K562 (cell line): Measurements from ENCODE around the gene POLD4. TPM values are rescaled to one million over a fixed set of nuclear protein-coding genes. Genes with fewer than 3 reads are reported as not detected.
A peak's percentile ranks its signal among the peaks of the same experiment; 100 is the strongest.

Source experiments
- ARNT ChIP-seq, 2 experiments: fragments of 450-650 bp; IDR thresholded peaks; 2 replicates each; pipeline ENCODE4 v1.6.1; 2016; ENCODE audit warnings: mild to moderate bottlenecking in 1 of 2
- FOSL1 ChIP-seq: fragments of 200-800 bp; sonication (Bioruptor generic); conservative IDR thresholded peaks from 2 replicates; pipeline ENCODE4 v1.6.1; 2016; ENCODE audit warnings: missing genetic modification characterization, missing compliant biosample characterization
- HLTF ChIP-seq: fragments of 450-650 bp; IDR thresholded peaks from 2 replicates; pipeline ENCODE4 v1.6.1; 2016
- HMBOX1 ChIP-seq: sonication (generic); IDR thresholded peaks from 2 replicates; pipeline ENCODE4 v1.6.1; 2016
- KAT8 ChIP-seq: fragments of 450-650 bp; IDR thresholded peaks from 2 replicates; pipeline ENCODE4 v1.6.1; 2016; ENCODE audit warnings: low read depth, mild to moderate bottlenecking
- NUFIP1 ChIP-seq: fragments of 450-650 bp; IDR thresholded peaks from 2 replicates; pipeline ENCODE4 v1.6.1; 2018; ENCODE audit not compliant: partially characterized antibody
- PHB2 ChIP-seq: fragments of 450-650 bp; IDR thresholded peaks from 2 replicates; pipeline ENCODE4 v1.6.1; 2017; ENCODE audit warnings: low read depth
- REST ChIP-seq, 2 experiments: fragments of 450-650 bp; formaldehyde crosslinking in 1 of 2; IDR thresholded peaks; 2 replicates each; pipeline versions ENCODE4 v1.4.0 to v1.6.1; 2014 to 2020; ENCODE audit warnings: mild to moderate bottlenecking in 2 of 2, borderline replicate concordance in 1 of 2, low read depth in 1 of 2
- RFX5 ChIP-seq: IDR thresholded peaks from 2 replicates; pipeline ENCODE4 v1.6.1; 2011; ENCODE audit warnings: low read depth, mild to moderate bottlenecking, improper control_type of control experiment, low read length
- TRIM25 ChIP-seq: fragments of 450-650 bp; IDR thresholded peaks from 2 replicates; pipeline ENCODE4 v1.7.0; 2016; ENCODE audit warnings: borderline replicate concordance
- U2AF1 ChIP-seq: fragments of 200-400 bp; formaldehyde crosslinking; optimal IDR thresholded peaks from 2 replicates; pipeline ENCODE3; 2017; ENCODE audit warnings: mild to moderate bottlenecking, low read depth, low read length, moderate library complexity
- ZBED1 ChIP-seq: IDR thresholded peaks from 2 replicates; pipeline ENCODE4 v1.6.1; 2014
- ZBTB34 ChIP-seq: fragments of 250-450 bp; sonication (Bioruptor Pico); IDR thresholded peaks from 2 replicates; pipeline ENCODE4 v1.8.0; 2021; ENCODE audit warnings: mild to moderate bottlenecking, moderate library complexity
- ZNF444 ChIP-seq: fragments of 250-450 bp; sonication (Bioruptor Pico); IDR thresholded peaks from 2 replicates; pipeline ENCODE4 v1.4.0; 2020; ENCODE audit warnings: mild to moderate bottlenecking, moderate library complexity
- polyA plus RNA-seq, 8 experiments: library from polyadenylated mRNA; depleted of rRNA in 4 of 8; stranded (reverse) in 5 of 8; unstranded in 3 of 8; fragments of >200 nt; fragmentation: Nextera tagmentation in 2 of 8; fragmentation: Illumina TruSeq in 1 of 8; extraction: Ambion mirVana in 2 of 8; extraction: Trizol in 1 of 8; gene quantifications; 2 replicates each; pipeline versions ENCODE4 v1.2.1 to v1.2.3, GENCODE V29; 2011 to 2014; ENCODE audit warnings: inconsistent platforms in 1 of 8, missing spikeins in 1 of 8
- total RNA-seq, 7 experiments: library from RNA; depleted of rRNA in 6 of 7; stranded (reverse); fragments of >200 nt in 6 of 7; fragmentation: Illumina TruSeq in 2 of 7; extraction: Trizol in 2 of 7; gene quantifications; 2 replicates each; pipeline versions ENCODE4 v1.2.1 to v1.2.3, GENCODE V29; 2011 to 2021; ENCODE audit warnings: low replicate concordance in 1 of 7

Gene POLD4
- total and polyA plus RNA-seq, 9 of the 15 experiments (the other 6 are each of a cell fraction or from before 2014, with no cell fraction given) = 5.8 to 64.5 (median 18.3) TPM

- peak; percentile 79 for TF ChIP-seq REST (IDR thresholded peaks at IDR 0.05; ENCODE audit: borderline replicate concordance)
- TF ChIP-seq REST (CRISPR knock-in tag; IDR thresholded peaks at IDR 0.05; ENCODE audit: low read depth) = peak; percentile 68; the same call in 1 of the 2 replicates
- no peak; a peak in 1 of 4 replicates for TF ChIP-seq ARNT (IDR thresholded peaks at IDR 0.05)
- no peak for TF ChIP-seq NUFIP1
- no peak for TF ChIP-seq RFX5
- no peak for TF ChIP-seq TRIM25
- no peak for TF ChIP-seq PHB2
- no peak for TF ChIP-seq ZBED1
- TF ChIP-seq ZNF444 = no peak
- TF ChIP-seq HLTF = no peak
- TF ChIP-seq KAT8 = no peak
- no peak for TF ChIP-seq FOSL1 (tag)
- TF ChIP-seq ZBTB34 = no peak
- no peak for TF ChIP-seq HMBOX1
- TF ChIP-seq U2AF1 = no peak
Measured at GRCh38 chr11:67401495-67402191, 48.3 kb upstream of the POLD4 start, which contains the start of gene PPP1CA (continued).
